Fibroblast of villous mesenchyme (primary cell): ENCODE results near the gene DPCD. TPM values are rescaled to one million over a fixed set of nuclear protein-coding genes. Genes with fewer than 3 reads are reported as not detected.

ENCODE experiments used
- DNase-seq: peaks from one replicate; pipeline ENCODE4 v3.0.0-alpha.2; 2010; ENCODE audit warnings: low read depth
- H3K4me3 ChIP-seq: 2 replicates; pipeline ENCODE4 v1.5.1; 2011; ENCODE audit warnings: low read depth, mild to moderate bottlenecking, low read length
- total RNA-seq: library from RNA; depleted of rRNA; stranded (reverse); fragments of >200 nt; gene quantifications from 2 replicates; pipeline ENCODE4 v1.2.3, GENCODE V29; 2012
- TF ChIP-seq, protein P1 (sequence below): IDR thresholded peaks from 2 replicates; pipeline ENCODE4 v1.5.1; 2012; ENCODE audit warnings: low read depth, mild to moderate bottlenecking, low read length; ENCODE audit not compliant: insufficient read depth

The DPCD gene
- total RNA-seq, 1 donor: 34.1 TPM

DNA sequence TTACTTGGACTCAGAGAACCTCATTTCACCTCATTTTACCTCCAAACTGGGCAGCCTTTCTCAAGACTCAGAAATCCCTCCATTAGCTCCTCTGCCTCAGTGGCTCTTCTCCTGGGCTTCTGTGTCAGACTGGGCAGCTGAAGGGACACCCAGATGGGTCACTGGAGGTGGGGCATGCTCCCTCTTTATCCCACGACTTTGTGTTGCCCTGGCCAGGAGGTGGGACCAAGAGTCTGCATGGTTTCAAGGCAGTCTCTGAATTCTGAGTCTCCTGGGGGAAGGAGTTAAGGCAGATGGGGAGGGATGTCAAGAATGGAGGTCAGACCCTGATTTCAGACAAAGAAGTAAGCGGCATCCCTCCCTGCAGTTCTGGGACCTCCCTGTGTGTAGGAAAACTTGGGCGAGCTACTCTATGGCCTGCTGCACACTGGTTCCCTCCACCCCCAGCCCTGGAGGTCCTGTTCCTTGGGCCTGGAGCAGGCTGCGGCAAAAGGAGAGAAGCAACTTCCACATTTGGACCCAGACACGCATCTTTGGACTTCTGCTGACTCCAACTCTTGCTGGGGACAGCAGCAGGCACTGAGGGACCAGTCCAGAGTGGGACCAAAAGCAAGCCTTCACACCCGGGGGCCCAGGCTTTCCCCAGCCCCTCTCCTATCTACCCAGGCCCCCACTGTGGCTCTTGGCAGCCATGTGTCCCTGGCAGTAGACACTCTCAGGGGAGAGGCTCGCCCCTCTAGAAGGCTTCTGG lies 10.8 kb upstream of the DPCD start:
- no peak for DNase-seq
- no peak overlapping the region for H3K4me3 ChIP-seq
- TF ChIP-seq, protein P1, sequence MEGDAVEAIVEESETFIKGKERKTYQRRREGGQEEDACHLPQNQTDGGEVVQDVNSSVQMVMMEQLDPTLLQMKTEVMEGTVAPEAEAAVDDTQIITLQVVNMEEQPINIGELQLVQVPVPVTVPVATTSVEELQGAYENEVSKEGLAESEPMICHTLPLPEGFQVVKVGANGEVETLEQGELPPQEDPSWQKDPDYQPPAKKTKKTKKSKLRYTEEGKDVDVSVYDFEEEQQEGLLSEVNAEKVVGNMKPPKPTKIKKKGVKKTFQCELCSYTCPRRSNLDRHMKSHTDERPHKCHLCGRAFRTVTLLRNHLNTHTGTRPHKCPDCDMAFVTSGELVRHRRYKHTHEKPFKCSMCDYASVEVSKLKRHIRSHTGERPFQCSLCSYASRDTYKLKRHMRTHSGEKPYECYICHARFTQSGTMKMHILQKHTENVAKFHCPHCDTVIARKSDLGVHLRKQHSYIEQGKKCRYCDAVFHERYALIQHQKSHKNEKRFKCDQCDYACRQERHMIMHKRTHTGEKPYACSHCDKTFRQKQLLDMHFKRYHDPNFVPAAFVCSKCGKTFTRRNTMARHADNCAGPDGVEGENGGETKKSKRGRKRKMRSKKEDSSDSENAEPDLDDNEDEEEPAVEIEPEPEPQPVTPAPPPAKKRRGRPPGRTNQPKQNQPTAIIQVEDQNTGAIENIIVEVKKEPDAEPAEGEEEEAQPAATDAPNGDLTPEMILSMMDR: no peak

DNA sequence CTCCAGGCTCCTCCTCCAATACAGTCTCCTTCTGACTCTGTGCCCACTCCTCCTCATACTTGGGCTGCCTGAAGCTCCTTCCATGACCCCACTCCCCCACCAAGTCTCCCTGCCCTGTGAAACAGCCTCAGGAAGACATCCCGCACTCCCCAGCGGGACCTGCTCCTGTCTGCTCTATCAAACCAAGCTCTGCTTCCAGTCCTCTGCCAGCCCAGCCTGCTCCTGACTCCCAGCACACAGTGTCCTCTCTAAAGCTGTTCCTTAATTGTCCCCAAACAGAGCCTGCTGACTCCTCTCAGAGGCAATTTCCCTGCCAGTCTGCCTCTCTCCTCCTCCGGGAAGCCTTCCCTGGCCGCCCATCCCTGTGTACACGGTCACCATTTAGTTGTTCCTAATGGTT lies 9.9 kb upstream of the DPCD start:
- TF ChIP-seq, protein P1: no peak
- no peak overlapping the region for H3K4me3 ChIP-seq
- DNase-seq: no peak

DNA sequence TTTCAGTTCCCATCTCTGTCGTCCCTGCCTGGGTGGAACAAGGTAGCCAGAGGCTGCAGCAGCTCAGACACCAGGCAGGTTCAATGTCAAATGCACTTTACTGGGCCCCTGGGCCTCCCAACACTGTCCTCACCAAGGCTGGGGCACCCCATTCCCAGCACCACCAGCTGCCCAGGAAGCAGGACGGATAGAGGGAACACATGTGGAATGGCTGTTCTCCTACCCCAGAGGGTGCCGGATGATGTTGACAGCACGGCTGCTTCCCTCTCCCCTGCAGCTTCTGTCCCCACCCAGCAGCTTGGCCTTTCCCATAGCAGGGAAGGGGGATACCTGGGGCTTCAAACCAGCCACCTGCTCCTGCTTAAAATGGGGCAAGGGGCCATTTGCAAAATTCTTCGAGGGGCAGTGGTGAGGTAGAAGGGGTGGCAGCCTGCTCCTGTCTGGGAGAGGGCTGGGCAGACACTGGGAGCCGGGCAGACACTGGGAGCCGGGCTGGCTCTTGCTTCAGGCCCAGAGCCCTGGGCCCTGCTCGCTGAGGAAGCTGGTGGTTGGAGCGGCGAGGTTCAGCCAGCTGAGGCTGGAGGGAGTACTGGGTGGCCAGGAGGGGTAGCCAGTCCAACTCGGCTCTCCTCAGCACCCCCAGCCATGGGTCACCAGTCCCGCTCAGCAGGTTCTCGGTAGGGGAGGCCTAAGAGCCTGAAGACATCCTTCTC lies 9.2 kb upstream of the DPCD start:
- DNase-seq: no peak
- TF ChIP-seq, protein P1: no peak
- no peak overlapping the region for H3K4me3 ChIP-seq

DNA sequence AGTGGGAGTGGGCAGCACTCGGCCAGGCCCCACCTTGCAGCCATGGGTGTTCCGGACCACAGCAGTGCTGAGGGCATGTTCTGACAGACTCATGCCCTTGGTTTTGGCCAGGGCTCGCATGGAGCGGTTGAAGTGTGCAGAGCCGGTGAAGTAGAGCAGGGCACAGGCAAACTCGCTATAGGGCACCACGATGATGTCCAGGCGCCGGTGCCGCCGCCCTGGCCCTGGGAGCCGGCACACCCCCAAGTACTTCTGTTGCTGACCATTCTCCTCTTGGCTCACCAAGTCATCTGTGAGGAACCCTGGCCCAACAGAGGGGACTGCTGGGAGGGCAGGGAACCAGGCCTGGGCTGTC lies 8.6 kb upstream of the DPCD start:
- no peak overlapping the region for H3K4me3 ChIP-seq
- TF ChIP-seq, protein P1: no peak
- no peak for DNase-seq

DNA sequence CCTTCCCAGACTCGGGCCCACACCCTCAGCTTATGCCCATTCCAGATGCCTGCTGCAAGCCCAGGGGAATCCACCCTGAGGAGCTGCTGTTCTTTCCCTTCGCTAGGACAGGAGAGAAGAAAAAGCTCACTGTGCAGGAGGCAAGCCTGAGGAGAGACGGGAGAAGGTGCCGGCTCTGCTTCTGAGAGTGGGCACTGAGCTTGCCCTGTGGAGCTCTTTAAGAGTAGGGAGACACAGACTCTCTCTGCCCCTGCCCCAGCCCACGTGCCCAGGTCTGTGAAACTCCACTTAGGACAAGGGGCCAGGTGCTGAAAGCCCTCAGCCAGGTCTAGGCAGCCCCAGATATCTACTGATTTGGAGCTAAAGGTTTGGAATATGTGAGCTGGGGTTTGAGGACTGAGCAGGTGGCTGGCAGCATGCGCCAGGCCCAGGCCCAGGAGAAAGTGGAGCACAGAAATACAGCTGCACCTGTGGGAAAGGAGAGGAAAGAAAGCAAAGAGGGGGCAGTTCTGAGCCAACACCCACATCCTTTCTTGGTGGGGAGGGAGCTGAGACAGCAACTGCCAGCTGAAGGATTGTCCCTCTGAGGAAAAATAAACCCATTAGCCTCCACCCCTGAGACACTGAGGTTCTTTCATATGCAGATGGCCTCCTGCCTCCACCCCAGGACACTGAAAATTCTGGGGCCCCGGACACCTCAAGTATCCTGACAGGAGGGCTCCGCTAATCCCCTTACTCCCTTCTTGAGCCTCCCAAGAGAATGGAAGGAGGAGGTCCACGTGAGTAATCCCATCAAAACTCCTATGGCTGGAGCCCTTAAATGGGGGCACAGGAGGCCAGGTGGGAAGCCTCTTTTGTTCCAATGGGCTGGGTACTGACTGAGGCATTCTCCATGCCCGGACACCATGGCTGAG lies 7.4 kb upstream of the DPCD start:
- H3K4me3 ChIP-seq: no peak overlapping the region
- TF ChIP-seq, protein P1: no peak
- no peak for DNase-seq

DNA sequence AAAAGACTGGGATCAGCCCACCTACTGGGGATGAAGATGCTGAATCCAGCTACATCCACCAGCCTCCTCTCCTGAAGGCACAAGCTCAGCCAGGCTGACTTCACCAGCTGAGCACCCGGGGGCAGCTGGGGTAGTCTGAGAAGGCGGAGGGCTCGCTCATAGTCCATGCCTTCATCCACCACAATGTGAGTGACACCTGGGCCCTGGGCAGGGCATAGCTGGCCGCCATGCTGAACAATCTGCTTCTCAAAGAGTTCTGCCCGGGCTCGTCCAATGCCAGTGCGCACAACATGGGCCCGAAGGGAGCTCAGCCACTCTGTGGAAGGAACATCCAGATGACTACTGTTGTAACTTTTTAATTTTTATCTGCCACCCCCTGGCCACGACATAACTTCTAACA lies 2.3 kb upstream of the DPCD start:
- DNase-seq: no peak
- H3K4me3 ChIP-seq: no peak overlapping the region
- TF ChIP-seq, protein P1: no peak
